HL-60/S4 treated with retinoic acid at 250 ng/mL for 4 days and 3 days (cell line): Measurements from ENCODE around the gene CDH4.
"Not testable (repeated sequence)": the region's sequence is repeated elsewhere in the genome, so short reads cannot be mapped to it uniquely, and the experiment has no call there.

Experiments used
- in situ Hi-C: fragments of 300-500 bp; cut with MboI; formaldehyde crosslinking; loops from 2 replicates; pipeline ENCODE4 v1.7.0; 2022; ENCODE audit warnings: low sequenced_read_pairs

The CDH4 gene

GRCh38 chr20:61405007-61405406 lies 152.9 kb downstream of the CDH4 start:
- in situ Hi-C loops, result no loop called here

- in situ Hi-C loops, result not testable (repeated sequence)
These were observed 154.7 kb downstream of the CDH4 start for GRCh38 chr20:61406773-61407172.

GRCh38 chr20:61407561-61407960 lies 155.5 kb downstream of the CDH4 start:
- in situ Hi-C loops, result no loop called here

- in situ Hi-C loops, result no loop called here
These were observed 157.1 kb downstream of the CDH4 start for GRCh38 chr20:61408951-61409740.

- in situ Hi-C loops, result no loop called here
These were observed 159.7 kb downstream of the CDH4 start for GRCh38 chr20:61411743-61412142.

- in situ Hi-C loops, result no loop called here
These were observed 161.7 kb downstream of the CDH4 start for GRCh38 chr20:61413752-61414151.

- in situ Hi-C loops, result no loop called here
These were observed 162.5 kb downstream of the CDH4 start for GRCh38 chr20:61414455-61414991.

- in situ Hi-C loops, result no loop called here
These were observed 164.5 kb downstream of the CDH4 start for GRCh38 chr20:61416546-61416945.

- in situ Hi-C loops, result no loop called here
These were observed 165.3 kb downstream of the CDH4 start for GRCh38 chr20:61417221-61417941.

- in situ Hi-C loops, result no loop called here
These were observed 166.9 kb downstream of the CDH4 start for GRCh38 chr20:61419010-61419409.

- in situ Hi-C loops, result no loop called here
These were observed 167.4 kb downstream of the CDH4 start for GRCh38 chr20:61419501-61419900.

- in situ Hi-C loops, result no loop called here
These were observed 168.0 kb downstream of the CDH4 start for GRCh38 chr20:61420056-61420455.

GRCh38 chr20:61420781-61421180 lies 168.7 kb downstream of the CDH4 start:
- in situ Hi-C loops, result no loop called here

- in situ Hi-C loops, result no loop called here
These were observed 170.8 kb downstream of the CDH4 start for GRCh38 chr20:61422636-61423425.

GRCh38 chr20:61424011-61424627 lies 172.1 kb downstream of the CDH4 start:
- in situ Hi-C loops, result no loop called here

GRCh38 chr20:61424628-61425420 lies 172.8 kb downstream of the CDH4 start:
- in situ Hi-C loops, result no loop called here

GRCh38 chr20:61425541-61425991 lies 173.5 kb downstream of the CDH4 start:
- in situ Hi-C loops, result not testable (repeated sequence)

- in situ Hi-C loops, result no loop called here
These were observed 174.3 kb downstream of the CDH4 start for GRCh38 chr20:61426352-61426751.

GRCh38 chr20:61429458-61430227 lies 177.6 kb downstream of the CDH4 start:
- in situ Hi-C loops, result no loop called here
